GM10266 (cell line): ENCODE data around the gene SYNGR4.
A peak's percentile ranks its signal among the peaks of the same experiment; 100 is the strongest.

Source experiments
- DNase-seq: peaks from one replicate; pipeline ENCODE4 v3.0.0; 2012; ENCODE audit errors: extremely low spot score
- TF ChIP-seq, protein P1 (sequence below): IDR thresholded peaks from 2 replicates; pipeline ENCODE4 v1.5.1; 2012; ENCODE audit warnings: mild to moderate bottlenecking, low read depth; ENCODE audit not compliant: control insufficient read depth, insufficient read depth; ENCODE audit errors: missing control alignments

The SYNGR4 gene

DNA sequence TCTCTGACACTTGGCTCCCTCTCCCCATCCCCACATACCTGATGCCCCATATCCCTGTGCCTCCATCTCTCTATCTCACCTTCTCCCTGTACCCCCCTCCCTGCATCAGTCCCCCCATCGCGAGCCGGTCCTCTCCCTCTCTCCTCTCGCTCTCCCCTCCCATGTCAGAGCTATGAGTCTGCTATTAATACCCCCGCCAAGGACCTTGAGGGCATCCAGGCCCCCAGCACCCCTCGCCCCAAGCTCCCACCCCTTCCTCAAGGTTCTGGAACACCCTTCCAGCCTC is 30.9 kb downstream of the SYNGR4 start:
- TF ChIP-seq, protein P1, sequence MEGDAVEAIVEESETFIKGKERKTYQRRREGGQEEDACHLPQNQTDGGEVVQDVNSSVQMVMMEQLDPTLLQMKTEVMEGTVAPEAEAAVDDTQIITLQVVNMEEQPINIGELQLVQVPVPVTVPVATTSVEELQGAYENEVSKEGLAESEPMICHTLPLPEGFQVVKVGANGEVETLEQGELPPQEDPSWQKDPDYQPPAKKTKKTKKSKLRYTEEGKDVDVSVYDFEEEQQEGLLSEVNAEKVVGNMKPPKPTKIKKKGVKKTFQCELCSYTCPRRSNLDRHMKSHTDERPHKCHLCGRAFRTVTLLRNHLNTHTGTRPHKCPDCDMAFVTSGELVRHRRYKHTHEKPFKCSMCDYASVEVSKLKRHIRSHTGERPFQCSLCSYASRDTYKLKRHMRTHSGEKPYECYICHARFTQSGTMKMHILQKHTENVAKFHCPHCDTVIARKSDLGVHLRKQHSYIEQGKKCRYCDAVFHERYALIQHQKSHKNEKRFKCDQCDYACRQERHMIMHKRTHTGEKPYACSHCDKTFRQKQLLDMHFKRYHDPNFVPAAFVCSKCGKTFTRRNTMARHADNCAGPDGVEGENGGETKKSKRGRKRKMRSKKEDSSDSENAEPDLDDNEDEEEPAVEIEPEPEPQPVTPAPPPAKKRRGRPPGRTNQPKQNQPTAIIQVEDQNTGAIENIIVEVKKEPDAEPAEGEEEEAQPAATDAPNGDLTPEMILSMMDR = no peak
- no peak for DNase-seq

- peak; percentile 25 for DNase-seq
- TF ChIP-seq, protein P1 = no peak
Measured at GRCh38 chr19:48395499-48395898, 31.3 kb downstream of the SYNGR4 start.

DNA sequence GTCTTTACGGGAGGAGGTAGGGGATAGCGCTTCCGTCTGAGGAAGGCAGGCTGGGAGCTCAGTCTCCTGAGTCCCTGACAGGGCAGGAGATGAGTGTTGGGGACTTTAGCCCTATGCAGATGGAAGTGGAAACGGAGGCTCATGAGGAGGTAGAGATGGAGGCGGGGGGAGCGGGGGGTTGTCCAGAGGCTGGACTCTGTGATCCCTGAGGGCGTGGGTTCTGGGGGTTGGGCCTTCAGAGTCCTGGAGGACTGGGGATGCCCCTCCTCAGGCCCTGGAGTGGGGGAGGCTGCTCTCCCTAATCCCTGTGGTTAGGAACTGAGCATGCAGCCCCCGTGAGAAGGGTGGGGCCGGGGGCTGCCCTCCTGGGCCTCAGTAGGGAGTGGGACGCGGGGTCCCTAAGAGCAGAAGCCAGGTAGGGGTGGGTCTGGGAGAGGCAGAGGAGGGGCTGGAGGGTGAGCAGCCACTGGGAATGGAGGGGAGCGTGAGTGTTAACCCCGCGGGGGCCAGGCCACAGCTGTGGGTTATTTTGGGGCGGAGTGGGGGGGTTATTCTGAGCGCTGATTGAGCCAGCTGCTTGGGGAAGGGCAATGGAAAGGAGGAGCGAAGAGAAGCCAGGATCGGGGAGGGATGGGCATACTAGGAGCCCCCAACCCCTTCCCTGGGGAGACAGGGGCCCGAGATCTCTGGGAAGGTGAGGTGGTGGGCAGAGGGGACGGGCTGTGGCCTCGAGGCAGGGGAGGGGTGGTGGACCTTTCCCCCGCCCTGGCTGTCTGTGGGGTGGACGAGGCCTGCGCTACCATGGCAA is 32.1 kb downstream of the SYNGR4 start:
- TF ChIP-seq, protein P1 = no peak
- no peak for DNase-seq

GRCh38 chr19:48396824-48397176 is 32.6 kb downstream of the SYNGR4 start:
- peak; percentile 30 for DNase-seq
- TF ChIP-seq, protein P1 = no peak

DNA sequence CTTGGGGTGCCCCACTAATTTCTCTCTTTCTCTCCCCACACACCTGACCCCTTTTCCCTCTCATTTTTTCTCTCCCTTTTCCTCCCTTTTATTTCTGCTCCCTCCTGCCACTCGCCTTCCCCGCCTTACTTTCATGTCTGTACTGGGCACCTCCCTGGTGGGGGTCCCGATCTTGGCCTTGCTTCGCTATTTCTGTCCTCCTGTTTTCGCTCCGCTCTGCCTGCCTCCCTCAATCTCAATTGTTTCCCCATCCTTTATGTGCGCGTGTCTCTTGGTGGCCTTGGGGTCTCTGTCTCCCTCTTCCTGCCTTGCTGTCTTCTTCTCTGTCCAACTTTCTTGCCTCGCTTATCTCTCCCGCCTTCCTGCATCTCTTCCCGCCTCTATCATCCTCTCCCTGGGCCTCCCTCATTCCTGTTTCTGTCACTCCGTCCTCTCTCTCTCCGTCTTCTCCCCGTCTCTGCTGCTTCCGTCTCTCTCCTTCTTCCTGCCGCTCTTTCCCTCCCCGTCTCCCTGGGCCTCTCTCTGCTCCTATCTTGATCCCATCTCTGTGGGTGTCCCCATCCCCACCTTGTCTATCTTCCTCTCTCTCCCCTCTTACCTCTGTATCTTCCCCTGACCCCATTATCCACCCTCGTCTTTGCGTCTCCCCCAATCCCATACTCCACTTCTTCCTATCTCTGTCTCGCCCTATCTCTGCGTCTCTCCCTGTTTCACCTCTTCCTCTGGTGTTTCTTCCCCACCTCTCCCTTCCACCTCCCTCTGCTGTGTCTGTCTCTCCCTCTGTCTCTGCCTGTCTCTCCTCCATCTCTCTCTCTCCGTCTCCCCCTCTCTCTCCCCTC is 33.3 kb downstream of the SYNGR4 start:
- TF ChIP-seq, protein P1 = no peak
- DNase-seq = peak; percentile 23

DNA sequence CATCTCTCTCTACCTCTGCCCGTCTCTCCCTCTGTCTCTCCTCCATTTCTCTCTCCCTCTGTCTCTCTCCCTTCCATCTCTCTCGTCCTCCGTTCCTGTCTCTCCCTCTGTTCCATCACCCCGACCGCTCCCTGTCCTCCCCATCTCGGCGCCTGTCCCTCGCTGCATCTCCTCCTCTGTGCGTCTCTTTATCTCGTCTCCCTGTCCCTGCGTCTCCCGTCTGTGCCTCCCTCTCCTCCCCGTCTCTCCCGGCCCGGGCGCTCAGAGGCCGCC is 33.9 kb downstream of the SYNGR4 start:
- DNase-seq = no peak
- TF ChIP-seq, protein P1 = no peak

DNA sequence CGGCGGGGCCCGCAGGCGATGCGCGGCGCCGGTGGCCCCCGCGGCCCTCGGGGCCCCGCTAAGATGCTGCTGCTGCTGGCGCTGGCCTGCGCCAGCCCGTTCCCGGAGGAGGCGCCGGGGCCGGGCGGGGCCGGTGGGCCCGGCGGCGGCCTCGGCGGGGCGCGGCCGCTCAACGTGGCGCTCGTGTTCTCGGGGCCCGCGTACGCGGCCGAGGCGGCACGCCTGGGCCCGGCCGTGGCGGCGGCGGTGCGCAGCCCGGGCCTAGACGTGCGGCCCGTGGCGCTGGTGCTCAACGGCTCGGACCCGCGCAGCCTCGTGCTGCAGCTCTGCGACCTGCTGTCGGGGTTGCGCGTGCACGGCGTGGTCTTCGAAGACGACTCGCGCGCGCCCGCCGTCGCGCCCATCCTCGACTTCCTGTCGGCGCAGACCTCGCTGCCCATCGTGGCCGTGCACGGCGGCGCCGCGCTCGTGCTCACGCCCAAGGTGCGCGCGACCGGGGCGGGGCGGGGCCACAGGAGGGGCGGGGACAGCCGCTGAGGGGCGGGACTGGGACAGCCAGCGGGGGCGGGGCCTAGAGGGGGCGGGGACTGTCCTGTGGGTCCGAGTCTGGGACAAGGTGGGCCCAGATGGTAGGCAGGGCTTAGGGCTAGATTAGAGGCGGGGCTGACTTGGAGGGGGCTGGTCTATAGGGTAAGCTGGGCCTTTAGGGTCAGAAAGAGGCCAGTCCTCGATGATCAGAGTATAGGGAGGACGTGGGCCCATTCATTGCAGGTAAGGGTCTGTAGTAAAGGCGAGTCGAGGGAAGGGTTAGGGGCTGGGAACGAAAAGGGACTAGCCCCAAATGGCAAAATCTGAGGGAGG is 34.4 kb downstream of the SYNGR4 start:
- TF ChIP-seq, protein P1 = no peak
- DNase-seq = peak; percentile 94
